NCI-H446 treated with DMSO at 0.1 percent for 48 hours (cell line): ENCODE results near the gene PDS5B.
A peak's percentile ranks its signal among the peaks of the same experiment; 100 is the strongest.
"Not testable (repeated sequence)": the region's sequence is repeated elsewhere in the genome, so short reads cannot be mapped to it uniquely, and the experiment has no call there.

Experiments used
- DNase-seq: peaks from one replicate; lab custom pipeline; 2025; lab: John Stamatoyannopoulos, UW

Gene PDS5B

DNA sequence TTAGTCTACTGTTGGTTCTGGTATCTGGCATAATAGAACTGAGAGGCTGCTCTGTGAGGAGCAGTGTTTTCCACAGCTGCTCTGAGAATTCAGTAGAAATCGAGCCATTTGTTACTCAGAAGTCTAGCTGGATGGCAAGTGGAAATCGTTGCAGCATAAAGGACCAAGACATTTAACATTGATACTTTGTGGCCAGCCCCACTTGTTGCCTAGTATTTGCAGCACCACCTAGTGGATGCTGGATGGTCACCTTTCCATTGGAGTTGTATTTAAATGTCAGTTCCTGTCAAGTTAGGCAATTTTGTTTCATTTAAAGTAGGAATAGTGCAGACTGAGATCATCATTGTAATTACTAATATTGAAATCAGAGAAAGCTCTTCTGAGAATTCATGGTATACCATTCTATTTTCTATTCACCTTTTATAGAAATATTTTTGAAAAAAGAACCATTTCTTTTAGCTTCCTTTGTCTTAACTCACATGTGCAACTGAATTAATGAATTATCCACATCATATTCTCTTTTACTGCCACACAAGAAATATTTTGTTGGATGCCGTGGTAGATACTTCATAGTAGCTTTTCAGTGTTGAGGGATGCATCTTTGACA is 64.6 kb downstream of the PDS5B start:
- no peak for DNase-seq

DNA sequence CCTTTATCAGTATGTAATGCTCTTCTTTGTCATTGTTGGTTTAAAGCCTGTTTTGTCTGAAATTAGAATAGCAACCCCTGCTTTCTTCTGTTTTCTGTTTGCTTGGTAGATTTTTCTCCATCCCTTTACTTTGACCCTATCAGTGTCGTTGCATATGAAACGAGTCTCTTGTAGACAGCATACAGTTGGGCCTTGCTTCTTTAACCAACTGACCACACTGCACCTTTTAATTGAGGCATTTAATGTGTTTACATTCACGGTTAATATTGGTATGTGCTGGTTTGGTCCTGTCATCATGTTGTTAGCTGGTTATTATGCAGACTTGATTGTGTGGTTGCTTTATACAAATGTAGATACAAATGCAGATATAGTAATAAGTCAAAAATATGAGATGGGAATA is 71.1 kb downstream of the PDS5B start:
- no peak for DNase-seq

DNA sequence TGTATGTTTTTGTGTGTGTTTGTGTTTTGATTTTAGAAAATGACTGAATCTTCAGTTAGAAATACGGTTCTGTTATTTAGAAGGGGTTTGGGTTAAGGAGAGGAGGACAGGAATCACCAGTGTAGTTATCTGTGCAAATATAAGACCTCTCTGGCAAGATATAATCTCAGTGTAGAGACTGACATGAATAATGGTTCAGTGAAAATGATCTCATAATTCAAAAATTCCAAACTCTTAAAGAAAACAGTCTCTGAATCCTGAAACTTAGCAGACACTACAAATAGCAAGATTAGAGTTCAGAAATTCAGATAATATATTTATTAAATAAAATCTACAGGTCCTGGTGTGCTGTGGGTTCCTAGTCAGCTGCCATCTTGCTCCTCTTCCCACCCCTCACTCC is 73.5 kb downstream of the PDS5B start:
- no peak for DNase-seq

DNA sequence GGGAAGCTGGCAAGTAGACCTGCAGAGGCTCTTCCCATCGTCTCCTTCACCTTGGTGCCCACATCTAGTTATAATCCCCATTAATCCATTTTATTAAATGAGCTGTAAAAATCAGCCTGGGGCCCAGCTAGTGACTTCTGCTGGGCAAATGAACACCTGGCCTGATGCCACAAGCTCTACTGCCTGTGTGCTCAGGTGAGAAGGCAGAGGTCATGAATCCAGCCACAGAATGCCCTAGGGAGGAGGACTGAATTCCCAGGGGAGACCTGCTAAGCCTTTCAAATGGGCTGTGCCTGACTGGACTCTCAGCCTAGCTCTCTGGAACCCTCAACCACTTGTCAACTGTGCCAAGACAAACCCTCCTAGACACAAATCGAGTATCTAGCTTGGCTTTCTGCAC is 74.0 kb downstream of the PDS5B start:
- DNase-seq, result no peak

DNA sequence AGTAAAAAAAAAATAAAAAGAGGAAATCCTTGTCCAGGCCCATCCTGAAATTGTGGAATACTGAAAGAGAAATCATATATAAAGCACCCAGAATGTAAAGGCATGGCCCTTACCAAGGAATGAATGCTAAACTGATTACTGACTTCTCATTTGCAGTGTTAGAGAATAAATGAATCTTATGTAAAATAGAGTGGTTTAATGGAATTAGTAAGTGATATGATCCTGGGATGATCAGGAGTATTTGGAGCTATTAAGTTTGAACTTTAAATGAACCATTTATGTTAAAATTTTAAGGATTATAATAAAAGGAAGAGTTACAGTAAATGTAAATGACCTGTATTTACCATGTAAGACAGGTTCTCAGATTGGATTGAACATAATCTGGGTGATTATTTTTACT is 75.4 kb downstream of the PDS5B start:
- DNase-seq, result no peak

DNA sequence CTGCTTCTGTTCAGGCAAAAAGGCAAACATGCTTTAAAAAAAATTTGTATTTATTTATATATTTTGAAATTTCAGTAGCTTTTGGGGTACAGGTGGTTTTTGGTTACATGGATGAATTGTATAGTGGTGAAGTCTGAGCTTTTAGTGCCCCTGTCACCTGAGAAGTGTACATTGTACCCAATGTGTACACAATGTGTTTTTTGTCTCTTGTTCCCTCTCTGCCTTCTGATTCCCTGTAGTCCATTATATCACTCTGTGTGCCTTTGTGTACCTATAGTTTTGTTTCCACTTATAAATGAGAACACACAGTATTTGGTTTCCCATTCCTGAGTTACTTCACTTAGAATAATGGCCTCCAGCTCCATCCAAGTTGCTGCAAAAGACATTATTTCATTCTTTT is 77.4 kb downstream of the PDS5B start:
- DNase-seq, result no peak

DNA sequence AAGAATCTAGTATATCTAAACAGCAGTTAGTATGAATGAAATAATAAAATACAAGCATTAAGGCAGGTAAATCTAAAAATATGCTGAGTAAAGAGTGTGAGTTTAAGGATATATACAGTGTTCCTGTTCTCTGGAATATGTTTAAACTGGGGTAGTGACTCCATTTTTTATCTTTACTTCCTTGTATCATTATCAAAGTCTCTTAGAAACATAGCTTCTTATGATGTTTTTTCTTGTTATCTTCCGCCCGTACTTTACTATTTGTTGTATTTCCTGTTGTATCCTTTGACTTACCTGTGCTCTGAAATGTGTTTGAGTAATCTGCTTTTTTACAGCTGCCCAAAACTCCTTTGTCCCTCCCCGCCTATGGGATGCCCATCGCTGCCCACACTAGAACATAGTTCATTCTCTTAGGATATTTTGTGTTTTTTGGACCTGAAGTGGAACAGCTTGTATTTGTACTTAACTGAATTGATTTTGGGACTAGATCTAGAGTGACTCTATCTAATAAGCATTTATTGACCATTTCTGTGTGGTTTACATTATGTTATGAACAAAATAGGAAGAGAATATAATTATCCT is 80.8 kb downstream of the PDS5B start:
- DNase-seq, result no peak

DNA sequence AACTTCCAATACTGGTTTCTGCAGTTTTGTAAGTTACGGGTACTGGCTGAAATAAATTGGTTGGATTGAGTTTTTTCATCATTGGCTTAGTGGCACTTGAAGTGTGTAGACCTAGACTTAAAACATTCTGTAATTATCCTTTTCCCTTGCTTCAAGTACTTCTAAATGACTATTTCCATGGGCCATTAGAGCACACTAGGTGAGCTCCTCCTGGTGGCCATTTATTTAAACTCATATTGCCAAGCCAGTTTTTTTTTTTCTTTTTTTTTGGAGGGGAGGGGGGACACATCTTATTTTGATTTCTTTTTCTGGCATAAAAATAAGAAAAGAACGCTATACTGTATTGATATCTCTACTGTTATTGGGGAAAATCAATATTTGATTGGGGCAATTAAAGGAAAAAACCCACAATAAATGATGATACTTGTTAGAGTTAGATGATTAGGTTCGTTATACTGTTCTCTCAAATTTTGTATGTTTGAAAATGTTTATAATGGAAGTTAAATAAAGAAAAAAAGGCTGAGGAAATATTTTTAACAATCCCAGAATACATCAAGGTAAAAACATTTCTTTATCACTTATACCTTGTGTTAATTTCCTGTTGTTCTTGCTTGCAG is 82.9 kb downstream of the PDS5B start:
- peak; percentile 47 for DNase-seq

DNA sequence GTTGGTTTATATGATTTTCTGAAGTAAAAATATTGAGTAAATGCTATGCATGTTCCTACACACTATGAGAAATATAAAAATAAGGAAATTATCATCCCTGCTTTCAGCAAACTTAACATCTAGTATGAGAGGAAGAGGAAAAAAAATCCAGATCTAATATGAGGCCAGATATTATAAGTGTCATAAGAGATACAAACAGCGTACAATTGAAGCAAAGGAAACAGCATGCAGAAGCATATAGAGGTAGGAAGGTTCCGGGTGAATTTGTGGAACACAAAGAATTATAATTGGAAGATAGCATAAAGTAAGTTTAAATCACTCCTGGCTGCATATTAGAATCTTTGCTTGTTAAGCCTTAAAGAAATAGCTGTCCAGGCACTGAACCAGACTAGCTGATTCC is 88.3 kb downstream of the PDS5B start:
- DNase-seq, result no peak

DNA sequence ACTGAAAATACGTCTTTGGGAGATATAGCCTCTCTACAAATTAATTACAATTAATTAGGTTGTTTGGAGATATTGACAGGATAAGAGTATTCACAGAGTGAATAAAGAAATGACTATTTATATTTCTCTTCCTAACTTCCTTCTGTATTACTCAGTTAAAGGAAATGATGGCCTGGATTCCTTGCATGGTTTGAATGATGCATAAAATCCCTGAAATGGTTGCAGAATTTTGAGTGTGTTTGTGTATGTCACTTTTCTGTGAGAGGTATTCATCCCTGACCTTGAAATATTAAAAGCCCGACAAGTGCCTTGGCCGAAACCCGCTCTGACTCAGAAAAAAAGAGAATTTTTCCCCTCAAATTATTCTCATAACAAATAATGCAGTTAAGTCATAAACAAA is 90.0 kb downstream of the PDS5B start:
- no peak for DNase-seq

DNA sequence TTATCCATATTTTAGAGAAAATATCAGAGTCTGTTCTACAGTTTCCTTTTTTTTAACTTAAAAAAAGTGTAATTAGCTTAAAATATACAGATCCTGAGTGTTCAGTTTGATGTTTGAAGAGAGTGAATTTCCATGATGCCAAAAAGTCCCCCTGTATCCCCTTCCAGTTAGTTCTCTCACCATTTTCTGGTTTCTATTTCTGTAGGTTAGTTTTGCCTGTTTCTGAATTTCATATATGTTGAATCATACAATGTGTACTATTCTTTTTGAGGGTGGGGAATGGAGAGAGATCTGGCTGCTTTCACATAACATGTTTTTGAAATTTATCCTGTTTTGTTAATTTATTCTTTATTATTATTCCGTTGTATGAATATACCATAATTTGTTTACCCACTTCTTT is 95.9 kb downstream of the PDS5B start:
- no peak for DNase-seq

DNA sequence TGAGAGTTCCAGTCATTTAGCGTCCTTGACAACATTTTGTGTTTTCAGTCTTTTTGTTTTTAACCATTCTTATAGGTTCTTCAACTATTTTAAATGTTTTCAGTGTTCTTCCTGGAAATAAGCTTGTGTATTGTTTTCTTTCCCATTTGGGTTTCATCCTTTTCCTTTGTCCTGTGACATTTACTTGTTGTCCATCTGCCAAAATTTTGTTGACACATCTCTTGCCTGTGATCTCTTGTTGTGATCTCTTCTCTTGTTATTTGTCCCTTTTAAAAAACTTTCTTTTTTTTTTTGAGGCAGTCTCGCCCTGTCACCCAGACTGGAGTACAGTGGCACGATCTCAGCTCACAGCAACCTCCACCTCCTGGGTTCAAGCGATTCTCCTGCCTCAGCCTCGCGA is 96.5 kb downstream of the PDS5B start:
- DNase-seq, result no peak

DNA sequence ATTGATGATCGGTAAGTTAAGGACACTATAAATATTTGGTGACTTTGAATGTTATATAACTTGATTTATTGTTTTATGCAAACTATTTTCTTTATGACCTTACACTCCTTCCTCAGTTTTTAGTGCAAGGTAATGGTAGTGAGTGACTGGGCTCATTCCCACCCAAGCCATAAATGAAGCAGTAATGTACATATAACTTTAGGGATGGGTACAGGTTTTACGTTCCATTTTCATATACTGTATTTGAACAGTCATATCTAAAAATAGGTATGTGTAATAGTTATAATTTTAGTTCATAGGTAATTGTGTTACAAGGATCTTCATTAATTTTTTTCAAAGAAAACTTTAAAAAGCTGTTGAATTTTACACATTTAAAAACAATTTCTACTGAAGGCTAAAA is 101.0 kb downstream of the PDS5B start:
- no peak for DNase-seq

DNA sequence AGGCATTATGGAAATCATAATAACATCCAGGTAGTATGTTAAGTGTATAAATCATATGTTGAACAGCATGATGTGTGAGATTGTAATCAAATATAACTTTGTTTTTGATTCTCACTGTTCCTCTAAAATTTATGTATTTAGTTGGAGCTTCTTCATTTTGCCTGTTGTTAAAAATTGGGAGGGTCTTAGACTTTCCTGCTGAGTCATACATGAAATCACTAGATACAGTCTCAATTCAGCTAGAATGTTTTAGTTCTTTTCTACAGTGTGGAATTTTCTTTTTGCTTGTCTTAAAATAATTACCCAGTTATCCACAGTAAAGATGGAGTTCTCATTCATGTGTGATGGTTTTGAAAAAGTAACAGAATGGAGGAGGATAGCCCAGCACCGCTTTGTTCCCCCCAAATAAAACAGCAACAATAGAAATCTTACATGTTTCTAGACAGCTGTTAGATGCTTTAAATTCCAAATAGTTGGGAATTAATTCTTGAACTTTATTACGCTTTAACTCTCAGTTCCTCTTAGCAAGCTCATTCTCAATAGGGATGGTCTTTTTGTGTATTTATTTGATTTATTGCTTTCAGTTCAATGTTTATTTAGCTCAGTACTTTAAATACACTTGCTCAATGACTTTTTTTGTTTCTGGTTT is 109.5 kb downstream of the PDS5B start:
- no peak for DNase-seq

DNA sequence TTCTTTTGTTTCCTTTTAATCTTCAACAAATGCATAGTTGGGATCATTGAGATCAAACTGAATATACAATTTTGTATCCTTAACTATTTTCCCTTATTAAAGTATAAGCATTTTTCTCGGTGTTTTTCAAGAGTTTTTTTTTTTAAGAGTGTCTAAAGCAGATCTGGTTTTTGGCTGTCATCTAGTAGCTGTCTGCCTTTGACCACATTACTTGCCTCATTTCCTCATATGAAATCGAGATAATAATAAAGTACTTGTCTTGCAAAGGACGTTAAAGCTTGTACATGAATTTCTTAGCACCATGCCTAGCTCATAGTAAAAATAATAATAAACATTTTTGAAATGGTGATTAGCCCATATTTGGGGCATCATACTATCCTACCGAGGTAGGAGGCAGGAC is 121.2 kb downstream of the PDS5B start:
- DNase-seq, result no peak

DNA sequence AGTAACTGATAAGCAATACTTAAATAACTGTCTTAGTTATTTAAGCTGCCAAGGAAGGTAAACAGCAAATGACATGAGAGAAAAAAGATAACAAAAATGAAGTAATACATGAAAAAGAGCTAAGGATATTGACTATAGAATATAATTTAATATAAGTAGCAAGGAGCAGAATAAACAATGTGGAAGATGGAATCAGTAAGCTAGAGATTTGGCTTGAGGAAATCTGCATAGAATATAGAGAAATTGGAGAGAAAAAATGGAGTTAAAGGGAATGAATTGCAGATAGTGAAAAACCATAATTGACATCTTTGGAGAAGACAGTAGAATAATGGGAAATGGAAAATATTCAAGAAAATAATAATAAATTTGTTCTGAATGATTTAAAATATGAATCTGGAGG is 127.1 kb downstream of the PDS5B start:
- no peak for DNase-seq

DNA sequence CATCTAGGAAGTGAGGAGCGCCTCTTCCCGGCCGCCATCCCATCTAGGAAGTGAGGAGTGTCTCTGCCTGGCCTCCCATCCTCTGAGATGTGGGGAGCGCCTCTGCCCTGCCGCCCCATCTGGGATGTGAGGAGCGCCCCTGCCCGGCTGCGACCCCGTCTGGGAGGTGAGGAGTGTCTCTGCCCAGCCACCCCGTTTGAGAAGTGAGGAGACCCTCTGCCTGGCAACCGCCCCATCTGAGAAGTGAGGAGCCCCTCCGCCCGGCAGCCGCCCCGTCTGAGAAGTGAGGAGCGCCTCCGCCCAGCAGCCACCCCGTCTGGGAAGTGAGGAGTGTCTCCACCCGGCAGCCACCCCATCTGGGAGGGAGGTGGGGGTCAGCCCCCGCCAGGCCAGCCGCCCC is 129.9 kb downstream of the PDS5B start:
- DNase-seq, result not testable (repeated sequence)

DNA sequence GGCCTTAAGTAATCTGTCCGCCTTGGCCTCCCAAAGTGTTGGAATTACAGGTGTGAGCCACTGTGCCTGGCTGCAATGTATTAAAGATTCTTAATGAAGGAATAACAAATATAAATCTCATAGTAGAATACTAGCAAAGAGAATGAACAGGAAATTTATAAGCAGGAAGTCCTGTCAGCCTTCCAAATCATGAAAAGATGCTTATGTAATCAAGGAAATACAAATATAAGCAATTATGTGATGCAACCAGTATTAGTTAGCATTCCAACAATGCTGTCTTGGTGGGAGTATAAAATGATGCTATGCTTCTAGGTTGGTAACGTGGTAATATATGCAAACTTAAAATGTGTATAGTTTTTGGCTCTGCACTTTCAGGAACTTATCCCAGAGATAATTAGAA is 133.8 kb downstream of the PDS5B start:
- no peak for DNase-seq

DNA sequence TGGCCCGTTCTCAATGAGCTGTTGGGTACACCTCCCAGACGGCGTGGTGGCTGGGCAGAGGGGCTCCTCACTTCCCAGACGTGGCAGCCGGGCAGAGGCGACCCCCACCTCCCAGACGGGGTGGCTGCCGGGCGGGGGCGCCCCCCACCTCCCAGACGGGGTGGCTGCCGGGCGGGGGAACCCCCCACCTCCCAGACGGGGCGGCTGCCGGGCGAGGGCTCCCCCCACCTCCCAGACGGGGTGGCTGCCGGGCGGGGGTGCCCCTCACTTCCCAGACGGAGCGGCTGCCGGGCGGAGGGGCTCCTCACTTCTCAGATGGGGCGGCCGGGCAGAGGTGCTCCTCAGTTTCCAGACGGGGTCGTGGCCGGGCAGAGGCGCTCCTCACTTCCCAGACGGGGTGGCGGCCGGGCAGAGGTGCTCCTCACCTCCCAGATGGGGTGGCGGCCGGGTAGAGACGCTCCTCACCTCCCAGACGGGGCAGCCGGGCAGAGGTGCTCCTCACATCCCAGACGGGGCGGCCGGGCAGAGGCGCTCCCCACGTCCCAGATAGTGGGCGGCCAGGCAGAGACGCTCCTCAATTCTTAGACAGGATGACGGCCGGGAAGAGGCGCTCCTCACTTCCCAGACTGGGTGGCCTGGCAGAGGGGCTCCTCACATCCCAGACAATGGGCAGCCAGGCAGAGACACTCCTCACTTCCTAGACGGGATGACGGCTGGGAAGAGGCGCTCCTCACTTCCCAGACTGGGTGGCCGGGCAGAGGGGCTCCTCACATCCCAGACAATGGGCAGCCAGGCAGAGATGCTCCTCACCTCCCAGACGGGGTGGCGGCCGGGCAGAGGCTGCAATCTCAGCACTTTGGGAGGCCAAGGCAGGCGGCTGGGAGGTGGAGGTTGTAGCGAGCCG is 135.1 kb downstream of the PDS5B start:
- not testable (repeated sequence) for DNase-seq

DNA sequence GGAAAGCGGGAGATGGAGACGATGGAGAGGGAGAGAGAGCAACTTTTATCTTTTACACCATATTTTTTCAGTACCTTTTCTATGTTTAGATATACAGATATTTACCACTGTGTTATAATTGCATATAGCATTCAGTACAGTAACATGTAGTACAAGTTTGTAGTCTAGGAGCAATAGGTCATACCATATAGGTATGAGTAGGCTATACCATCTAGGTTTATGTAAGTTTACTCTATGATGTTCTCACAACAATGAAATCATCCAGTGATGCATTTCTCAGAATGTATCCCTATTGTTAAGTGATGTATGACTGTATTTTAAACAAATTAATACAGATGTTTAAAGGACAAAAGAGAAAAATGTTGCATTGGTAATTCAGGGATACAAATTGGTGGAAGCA is 136.1 kb downstream of the PDS5B start:
- DNase-seq, result no peak

DNA sequence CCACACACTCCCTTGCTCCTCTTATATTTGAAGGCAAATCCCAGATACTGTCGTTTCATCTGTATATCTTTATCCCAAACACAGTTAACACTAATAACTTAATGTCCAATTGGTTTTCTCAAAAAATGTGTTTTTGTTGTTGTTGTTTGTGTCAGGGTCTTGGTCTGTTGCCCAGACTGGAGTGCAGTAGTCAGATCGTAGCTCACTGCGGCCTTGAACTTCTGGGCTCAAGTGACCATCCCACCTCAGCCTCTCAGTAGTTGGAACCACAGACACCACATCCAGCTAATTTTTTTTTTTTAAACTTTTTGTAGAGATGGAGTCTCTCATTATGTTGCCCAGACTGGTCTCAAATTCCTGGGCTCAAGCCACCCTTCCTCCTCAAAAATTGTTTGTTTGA is 137.7 kb downstream of the PDS5B start:
- no peak for DNase-seq

DNA sequence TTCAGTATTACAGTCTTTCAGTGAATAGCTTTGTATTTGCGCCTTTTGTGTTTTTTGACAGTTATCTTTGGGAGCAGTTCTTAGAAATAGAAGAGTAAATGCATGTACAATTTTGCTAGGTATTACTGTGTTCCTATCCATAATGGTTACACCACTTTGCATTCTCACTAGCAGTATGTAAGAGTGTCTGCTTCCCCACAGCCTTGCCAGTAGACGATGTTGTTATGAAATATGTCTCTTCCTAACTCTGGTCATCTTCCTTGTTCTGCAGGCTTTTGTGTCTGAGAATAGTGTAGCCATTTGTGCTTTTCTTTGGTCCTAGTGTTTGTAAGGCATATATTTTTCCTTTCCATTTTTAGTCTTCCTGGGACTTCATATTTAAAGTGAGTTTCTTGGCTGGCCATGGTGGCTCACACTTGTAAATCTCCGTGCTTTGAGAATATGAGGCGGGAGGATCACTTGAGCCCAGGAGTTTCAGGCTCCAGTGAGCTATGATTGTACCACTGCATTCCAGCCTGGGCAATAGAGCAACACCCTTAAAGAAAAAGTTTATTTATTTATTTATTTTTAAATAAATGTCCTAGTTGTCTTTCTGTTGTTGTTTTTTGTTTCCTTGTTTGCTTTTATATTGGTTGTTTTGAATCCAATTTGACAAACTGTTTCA is 140.3 kb downstream of the PDS5B start:
- no peak for DNase-seq
